Stimulated activated CD4-positive, alpha-beta T cell treated with anti-CD3 and anti-CD28 coated beads, TNF-alpha, amount 100 ng/mL, for 48 hours (primary cell): ENCODE results near the gene PMM1.

Experiments used
- DNase-seq, 3 donors: peaks; one replicate each; pipeline ENCODE4 v3.0.0-alpha.2; 2020; ENCODE audit warnings: low read depth in 3 of 3

PMM1 gene

DNA sequence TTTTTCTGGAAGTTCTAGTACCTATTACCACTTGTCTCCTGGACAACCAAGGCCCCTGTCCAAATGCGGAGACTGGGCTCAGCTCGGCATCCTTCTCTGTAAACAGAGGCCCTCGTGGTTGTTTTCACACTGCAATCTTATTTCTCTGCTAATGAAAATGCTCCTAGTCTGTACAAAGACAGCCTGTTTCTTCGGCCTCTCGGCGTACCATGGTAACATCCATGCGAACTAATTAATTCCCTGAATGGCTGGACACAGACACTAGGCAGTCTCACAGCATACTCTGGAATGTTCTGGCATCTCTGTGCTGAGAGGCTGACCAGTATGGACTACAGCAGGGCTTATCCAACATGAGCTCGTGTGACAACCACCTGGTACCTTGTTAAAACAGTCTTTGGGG lies 51.1 kb downstream of the PMM1 start:
- no peak for DNase-seq

DNA sequence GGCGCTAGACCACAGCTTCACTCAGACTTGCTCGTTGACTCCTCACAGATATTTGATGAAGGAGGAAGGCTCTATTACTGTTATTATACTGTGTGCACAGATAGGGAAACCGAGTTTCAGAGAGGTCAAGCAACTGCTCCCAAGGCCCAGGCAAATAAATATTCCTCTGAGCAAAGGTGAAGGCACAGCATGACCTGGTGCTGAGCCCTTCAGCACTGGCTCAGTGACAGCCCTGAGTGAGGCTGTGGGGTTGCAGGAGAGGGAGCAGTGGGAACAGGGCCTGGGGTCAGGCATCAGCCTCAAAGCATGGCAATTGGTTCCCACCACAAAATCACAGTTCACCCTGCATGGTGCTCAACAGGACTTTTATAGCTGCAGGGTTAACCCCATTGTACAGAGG lies 52.4 kb downstream of the PMM1 start:
- DNase-seq: no peak

DNA sequence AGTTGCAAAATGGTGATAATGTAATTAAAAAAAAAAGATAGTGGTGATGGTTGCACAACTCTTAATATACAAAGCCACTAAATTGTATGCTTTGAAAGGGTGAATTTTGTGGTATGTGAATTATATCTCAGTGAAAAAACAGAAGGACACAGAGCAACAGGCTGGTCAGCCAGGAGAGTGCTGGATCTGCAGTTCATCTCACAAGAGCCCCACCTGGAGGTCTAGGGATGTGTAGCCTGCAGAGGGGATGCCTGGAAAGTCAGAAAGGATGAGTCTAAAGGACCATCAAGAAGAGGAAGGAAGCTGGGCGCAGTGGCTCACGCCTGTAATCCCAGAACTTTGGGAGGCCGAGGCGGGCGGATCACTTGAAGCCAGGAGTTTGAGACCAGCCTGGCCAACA lies 54.4 kb downstream of the PMM1 start:
- DNase-seq: no peak

DNA sequence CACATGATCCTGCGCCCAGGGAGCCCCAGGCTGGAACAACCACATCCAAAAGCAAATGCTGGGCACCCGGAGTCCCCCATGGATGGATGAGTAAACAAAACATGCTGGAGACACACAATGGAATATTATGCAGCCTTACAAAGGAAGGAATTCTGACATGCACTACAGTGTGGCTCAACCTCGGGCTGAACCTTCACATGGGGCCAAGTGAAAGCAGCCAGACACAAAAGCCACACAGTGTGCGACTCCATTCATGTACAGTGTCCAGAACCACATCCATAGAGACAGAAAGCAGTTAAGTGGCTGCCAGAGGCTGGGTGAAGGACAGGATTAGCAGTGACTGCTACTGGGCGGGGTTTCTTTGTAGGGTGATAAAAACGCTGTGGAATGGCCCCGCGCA lies 55.4 kb downstream of the PMM1 start:
- no peak for DNase-seq

DNA sequence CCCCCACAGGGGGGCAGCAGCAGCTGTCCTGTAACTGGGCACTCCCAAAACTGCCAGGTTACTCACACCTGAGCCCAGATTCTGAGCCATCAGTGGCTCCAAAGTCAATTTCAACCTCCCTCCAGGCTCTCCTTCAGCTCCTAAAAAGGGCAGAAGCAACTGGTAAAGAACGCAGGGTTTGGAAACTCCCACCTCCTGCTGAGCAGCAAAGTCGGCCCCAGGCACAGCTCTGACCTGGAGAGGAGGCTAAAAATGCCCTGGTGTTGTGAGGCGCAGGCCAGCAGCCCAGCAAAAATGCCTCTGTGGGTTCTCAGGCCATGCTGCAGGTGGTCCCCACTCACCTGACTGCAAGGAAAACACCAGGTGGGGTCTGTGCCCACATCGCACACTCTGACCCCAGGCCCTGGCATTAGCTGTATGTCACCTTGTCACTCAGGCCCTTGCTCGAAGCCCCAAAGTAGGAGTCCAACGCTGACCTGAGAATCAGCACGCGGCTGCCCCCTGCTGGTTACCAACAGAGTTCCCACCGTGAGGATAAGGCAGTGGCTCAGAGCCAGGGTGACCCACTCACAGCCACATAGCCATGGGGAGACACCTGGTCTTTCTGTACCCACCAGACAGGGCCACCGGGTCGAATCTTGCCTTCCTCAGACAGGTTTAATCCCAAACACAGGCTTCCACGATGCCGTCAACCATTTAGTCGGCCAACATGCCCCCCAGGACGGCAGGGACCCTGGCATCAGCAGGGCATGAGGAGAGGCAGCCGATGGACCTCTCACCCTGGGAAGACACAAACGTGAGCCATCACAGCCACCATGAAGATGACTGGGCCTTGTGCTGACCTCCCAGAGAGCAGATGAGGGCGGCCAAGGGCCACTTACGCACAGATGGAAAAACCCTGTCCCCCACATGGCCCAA lies 56.5 kb downstream of the PMM1 start:
- DNase-seq: peak; percentile 46 to 68 (median 55)

DNA sequence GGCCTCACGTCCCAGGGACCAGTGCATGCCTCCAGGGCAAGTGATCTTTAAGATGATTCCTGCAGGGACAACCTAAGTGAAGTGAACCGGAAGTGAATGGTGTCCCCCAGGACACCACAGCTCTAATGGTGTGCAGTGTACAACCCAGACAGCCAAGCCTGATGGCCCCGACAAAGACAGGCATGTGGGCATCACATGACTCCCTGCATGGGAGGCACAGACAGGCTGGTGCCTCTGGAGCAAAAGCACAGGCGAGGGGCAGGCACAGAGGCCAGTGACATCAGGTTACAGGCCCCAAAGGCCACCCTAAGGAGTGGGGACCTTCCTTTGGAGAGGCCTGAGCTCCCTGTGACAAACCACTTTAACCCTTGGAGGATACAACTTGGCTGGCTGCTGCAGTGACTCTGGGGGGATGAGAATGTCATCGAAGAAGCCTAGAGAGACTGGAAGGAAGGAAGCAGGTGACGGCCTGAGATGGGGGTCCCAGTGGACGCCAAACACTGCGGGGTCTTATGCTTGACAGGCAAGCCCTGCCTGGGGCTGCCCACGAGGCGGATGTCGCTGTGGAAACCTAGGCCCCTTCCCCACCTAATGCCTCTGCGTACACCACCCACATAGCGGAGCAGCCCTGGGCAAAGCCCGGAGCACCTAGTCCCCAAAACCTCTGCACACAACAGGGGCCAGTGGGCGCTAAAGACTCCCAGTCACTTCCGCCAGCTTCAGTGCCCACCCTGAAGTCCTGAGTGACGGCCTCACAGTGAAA lies 57.7 kb downstream of the PMM1 start:
- no peak for DNase-seq

DNA sequence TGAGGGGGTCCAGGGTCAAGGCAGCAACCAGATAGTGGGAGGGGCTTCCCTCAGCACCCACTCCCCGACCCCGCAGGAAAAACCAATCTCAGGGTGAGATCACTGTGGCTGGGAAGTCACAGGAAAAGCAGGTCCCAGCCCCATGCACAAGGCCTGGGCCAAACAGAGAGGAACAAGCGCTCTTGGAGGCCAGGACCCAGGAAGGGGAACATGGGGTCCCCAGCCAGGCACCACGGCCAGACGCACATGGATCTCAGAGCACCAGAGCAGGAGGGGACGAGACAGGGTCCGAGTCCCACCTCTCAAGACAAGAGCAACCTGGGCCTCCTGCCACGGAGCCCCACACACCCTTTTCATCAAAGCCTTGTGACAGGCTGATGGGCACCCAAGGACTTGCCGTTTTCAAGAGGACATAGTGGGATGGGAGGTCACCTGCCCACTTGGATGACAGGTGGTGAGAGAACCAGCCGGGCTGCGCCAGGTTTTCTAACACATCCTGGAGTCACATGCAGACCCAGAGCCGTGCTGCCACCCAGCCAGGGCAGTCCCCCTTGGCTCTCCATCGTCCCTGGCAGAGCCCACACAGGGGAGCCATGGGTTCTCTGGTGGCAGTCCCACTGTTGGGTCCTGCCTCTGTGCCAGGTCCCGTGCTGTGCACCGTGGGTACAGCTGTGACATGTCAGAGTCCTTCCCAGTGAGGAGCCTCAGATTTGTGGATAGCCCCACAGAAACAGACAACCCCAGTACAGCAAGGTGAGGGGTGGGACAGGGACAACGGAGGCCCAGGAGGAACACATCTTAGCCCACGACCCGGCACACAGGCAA lies 58.5 kb downstream of the PMM1 start:
- no peak for DNase-seq

DNA sequence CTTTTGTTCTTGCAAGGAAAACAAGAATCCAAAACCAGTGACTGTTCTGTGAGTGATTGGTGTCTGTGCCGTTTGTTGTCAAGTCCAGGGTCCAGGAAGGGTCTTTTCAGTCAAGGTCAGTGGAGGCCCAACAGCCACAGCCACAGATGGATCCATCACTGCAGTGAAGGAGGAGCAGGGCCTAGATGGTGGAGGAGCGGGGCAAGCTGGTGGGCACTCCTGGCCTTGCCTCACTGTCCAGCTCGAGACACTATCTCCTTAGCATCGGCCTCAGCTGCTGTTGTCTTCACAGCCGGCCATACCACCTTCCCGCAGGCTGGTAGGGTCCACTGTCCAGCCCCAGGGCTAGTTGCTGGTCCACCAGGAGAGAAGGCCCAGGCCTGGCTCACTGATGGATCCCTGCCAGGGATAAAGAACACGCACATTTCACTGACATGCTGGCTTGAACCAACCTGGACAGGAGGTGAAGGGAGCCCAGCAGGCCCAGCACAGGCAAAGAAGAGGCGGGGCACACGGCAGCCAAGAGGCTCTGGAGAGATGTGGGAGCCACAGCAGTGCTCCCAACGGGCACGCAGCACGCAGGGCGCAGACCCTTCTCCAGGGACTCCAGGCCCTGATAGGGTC lies 60.6 kb downstream of the PMM1 start:
- DNase-seq: no peak

DNA sequence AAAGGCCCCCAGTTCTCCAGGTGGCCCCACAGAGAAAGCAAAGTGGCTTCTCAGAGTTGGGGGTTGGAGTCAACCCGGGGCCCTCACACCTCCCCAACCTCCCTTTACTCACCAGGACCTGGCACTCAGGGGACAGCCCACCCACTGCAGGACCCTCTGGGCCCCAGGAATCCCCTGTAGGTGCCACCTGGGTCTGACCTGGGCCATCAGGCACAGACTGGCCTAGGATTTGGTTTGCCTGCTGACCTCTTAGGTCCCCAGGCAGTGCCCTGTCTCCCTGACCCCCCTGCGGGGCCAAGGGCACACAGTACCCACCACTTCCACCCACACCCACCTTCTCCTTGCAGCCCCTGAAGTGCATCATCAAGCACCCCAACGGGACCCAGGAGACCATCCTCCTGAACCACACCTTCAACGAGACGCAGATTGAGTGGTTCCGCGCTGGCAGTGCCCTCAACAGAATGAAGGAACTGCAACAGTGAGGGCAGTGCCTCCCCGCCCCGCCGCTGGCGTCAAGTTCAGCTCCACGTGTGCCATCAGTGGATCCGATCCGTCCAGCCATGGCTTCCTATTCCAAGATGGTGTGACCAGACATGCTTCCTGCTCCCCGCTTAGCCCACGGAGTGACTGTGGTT lies 61.4 kb downstream of the PMM1 start:
- DNase-seq: no peak
